ENCODE data around the gene OR51B4.
"Not testable (repeated sequence)": the region's sequence is repeated elsewhere in the genome, so short reads cannot be mapped to it uniquely, and the experiment has no call there.

Gene OR51B4

GRCh38 chr11:5317292-5317691, 15.5 kb upstream of the OR51B4 start:
- H3K36me3 ChIP-seq, result no peaks in the 10 kb centered on the region
- TF ChIP-seq CTCF (IDR thresholded peaks at IDR 0.05; ENCODE audit: low read depth, low read length), result no peak
- no peaks in the 10 kb centered on the region for H3K27me3 ChIP-seq
- no peak for DNase-seq
- H3K4me1 ChIP-seq, result no peaks in the 10 kb centered on the region
- no peaks in the 10 kb centered on the region for H3K9me3 ChIP-seq
- no peak overlapping the region for H3K4me3 ChIP-seq (ENCODE audit: low read depth, low read length)

- H3K36me3 ChIP-seq; H3K9me3 ChIP-seq; DNase-seq; H3K27me3 ChIP-seq; H3K4me1 ChIP-seq; H3K4me3 ChIP-seq (ENCODE audit: low read depth, low read length): not testable (repeated sequence)
Measured at GRCh38 chr11:5313326-5314023, 11.7 kb upstream of the OR51B4 start.

GRCh38 chr11:5310423-5310822, 8.7 kb upstream of the OR51B4 start:
- no peak for TF ChIP-seq CTCF (IDR thresholded peaks at IDR 0.05; ENCODE audit: low read depth, low read length)
- H3K9me3 ChIP-seq, result no peaks in the 10 kb centered on the region
- H3K4me1 ChIP-seq, result no peaks in the 10 kb centered on the region
- H3K27me3 ChIP-seq, result no peaks in the 10 kb centered on the region
- H3K4me3 ChIP-seq (ENCODE audit: low read depth, low read length), result no peak overlapping the region
- H3K36me3 ChIP-seq, result no peaks in the 10 kb centered on the region
- no peak for DNase-seq

- DNase-seq, result no peak
- Histone ChIP-seq H3K27me3 (no peaks in the 10 kb centered on the region), H3K36me3 (no peaks in the 10 kb centered on the region), H3K4me1 (no peaks in the 10 kb centered on the region), H3K4me3 (ENCODE audit: low read depth, low read length) (no peak overlapping the region), H3K9me3 (no peaks in the 10 kb centered on the region)
- TF ChIP-seq CTCF (IDR thresholded peaks at IDR 0.05; ENCODE audit: low read depth, low read length), result no peak
Measured at GRCh38 chr11:5307256-5308019, 5.7 kb upstream of the OR51B4 start.

- Histone ChIP-seq H3K4me3 (ENCODE audit: low read depth, low read length) (no peak overlapping the region), H3K36me3 (no peaks in the 10 kb centered on the region), H3K4me1 (no peaks in the 10 kb centered on the region), H3K27me3 (no peaks in the 10 kb centered on the region), H3K9me3 (no peaks in the 10 kb centered on the region)
- no peak for DNase-seq
- TF ChIP-seq CTCF (IDR thresholded peaks at IDR 0.05; ENCODE audit: low read depth, low read length), result no peak
Measured at GRCh38 chr11:5304046-5304445, 2.3 kb upstream of the OR51B4 start.

GRCh38 chr11:5303626-5304025, 1.9 kb upstream of the OR51B4 start:
- no peak for TF ChIP-seq CTCF (IDR thresholded peaks at IDR 0.05; ENCODE audit: low read depth, low read length)
- DNase-seq, result no peak
- H3K9me3 ChIP-seq, result no peaks in the 10 kb centered on the region
- no peaks in the 10 kb centered on the region for H3K36me3 ChIP-seq
- H3K4me3 ChIP-seq (ENCODE audit: low read depth, low read length), result no peak overlapping the region
- H3K4me1 ChIP-seq, result no peaks in the 10 kb centered on the region
- H3K27me3 ChIP-seq, result no peaks in the 10 kb centered on the region
